HG03025 (cell line): ENCODE measurements around the gene TLE1.
"Not testable (repeated sequence)": the region's sequence is repeated elsewhere in the genome, so short reads cannot be mapped to it uniquely, and the experiment has no call there.

Experiments used
- ATAC-seq: cut with Tn5 transposase; IDR thresholded peaks from one replicate; pipeline ENCODE4 v1.9.1; 2021; ENCODE audit warnings: mild to moderate bottlenecking, moderate library complexity; ENCODE audit not compliant: unreplicated experiment, low FRiP score

Gene TLE1

GRCh38 chr9:81626511-81626910 is 62.8 kb downstream of the TLE1 start:
- no peak for ATAC-seq

- ATAC-seq = no peak
Measured at GRCh38 chr9:81625969-81626368, 63.4 kb downstream of the TLE1 start.

- no peak for ATAC-seq
Measured at GRCh38 chr9:81623778-81624177, 65.6 kb downstream of the TLE1 start.

DNA sequence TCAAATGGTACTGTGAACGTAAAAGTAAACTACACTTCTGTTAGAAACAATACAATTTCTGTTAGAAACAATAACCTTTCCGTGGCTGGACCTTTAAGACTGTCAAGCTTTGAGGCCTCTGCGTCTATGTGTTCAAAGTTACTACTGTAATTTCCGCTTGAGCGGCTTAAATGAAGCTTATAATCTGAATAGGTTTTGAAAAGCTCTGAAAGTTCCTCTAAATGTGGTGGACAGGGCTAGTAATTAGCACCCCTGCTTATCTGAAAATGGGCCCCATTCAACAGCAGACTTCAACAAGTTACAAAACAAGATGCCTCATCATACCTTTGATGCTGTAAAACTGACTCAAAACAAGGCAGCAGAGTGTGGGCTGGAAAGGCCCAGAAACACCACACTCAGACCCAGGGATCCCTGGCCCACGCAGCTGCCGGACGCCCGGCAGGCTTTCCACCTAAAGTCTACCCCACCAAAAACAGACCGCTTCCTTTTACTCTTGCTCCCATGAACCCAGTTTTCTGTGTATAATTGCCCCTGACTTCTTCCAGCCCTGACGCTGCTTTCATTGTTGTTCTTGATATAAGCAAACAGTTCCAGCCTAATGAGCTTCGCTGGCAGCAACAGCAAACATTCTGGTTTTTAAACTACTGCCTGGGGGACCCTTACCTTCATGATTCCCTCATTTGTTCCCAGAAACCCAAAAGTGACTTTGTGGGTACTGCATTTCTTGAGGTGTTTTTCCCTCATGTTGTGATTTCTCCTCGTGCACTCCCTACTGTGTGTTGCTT is 66.7 kb downstream of the TLE1 start:
- no peak for ATAC-seq

GRCh38 chr9:81621785-81622259 is 67.5 kb downstream of the TLE1 start:
- no peak for ATAC-seq

- no peak for ATAC-seq
Measured at GRCh38 chr9:81621118-81621517, 68.2 kb downstream of the TLE1 start.

GRCh38 chr9:81620002-81620390 is 69.4 kb downstream of the TLE1 start:
- ATAC-seq = no peak

DNA sequence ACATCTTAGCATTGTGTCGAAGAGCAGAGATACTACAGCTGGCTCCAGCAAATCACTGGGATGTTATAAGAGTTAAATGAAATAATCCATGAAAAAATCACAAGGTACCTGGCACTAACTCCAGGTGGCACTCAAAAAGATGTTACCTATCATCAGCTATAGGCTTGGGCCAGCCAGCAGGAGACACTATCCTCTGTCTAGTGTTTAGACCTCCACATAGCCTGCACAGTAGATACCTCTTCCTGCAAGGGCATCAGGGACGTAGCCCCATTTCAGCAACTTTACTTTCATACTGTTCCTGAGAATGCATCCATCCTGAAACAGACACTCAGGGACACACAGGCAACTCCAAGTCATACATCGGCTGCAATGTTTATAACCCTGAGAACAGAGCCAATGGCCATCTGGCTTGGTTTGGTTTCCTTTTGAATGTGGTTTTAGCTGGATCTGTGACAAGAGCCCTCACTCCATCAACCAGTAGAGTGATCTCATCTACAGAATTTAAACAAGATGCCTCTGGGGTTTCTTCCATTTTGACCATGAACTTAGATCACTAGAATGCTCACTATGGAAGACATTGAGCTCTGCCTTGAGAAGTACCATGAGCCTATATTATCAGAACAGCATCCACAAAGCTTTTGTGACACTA is 69.9 kb downstream of the TLE1 start:
- no peak for ATAC-seq

DNA sequence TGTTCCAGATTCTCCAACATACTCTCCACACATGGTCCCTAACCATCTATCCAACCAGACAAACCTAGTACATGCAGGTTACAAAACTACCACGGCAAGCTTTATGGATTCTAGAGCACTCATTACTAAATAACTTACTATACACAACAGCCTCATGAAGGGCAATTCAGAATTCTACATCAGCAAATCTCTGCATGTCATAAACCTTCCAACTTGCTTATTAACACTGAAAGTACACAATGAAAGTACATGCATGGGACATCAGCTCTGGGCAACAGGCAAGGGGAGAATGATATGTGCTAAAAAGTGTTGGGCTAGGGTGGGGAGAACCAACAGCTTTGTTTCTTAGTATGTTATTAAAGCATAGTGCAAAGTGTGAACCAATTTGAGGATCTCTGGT is 70.4 kb downstream of the TLE1 start:
- no peak for ATAC-seq

GRCh38 chr9:81616141-81616540 is 73.2 kb downstream of the TLE1 start:
- ATAC-seq = no peak

- no peak for ATAC-seq
Measured at GRCh38 chr9:81614335-81614734, 75.0 kb downstream of the TLE1 start.

GRCh38 chr9:81613002-81613812 is 76.1 kb downstream of the TLE1 start:
- no peak for ATAC-seq

GRCh38 chr9:81611664-81612063 is 77.7 kb downstream of the TLE1 start:
- ATAC-seq = no peak

GRCh38 chr9:81610740-81611107 is 78.6 kb downstream of the TLE1 start:
- ATAC-seq = no peak

DNA sequence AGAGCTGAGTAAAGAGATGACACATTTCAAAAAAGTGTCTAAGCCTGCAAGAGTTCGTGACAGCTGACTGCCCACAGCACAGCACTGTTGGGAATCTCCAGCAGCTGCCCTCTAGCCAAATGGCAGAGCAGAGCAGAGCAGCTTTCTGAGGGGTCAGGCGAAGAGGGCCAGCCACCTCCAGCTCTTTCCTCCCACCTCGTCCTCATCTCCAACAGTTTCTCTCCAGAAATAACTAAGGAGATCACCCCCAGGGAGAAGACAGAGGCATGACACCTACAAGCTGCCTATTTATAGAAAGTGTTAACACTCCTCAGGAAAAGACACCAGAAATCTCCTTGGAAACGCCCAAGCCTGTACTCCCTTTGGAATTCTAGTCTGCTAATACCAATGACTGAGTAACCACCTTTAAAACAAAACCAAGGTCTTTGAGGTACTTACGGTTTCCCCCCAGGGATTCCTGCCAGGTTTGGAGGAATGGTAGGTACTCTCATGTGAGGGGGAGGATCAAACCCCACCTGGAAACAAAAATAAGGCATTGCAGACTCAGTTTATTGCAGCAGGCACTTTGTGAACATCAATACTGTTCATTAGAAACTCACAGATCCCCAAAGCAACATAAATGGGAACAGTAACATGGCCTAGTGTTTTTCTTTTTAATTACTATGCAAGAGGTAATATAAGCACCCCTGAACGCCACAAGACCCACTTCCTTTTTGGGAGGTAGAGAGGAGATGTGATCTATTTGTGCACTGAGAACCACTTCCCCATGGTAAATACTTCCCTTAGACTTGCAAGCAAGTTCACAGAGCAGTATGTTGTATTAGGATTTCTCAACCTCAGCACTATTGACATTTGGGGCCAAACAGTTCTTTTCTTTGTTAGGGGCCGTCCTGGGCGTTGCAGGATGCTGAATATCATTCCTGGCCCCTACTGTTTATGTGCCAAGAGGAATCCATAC is 79.3 kb downstream of the TLE1 start:
- ATAC-seq = no peak

DNA sequence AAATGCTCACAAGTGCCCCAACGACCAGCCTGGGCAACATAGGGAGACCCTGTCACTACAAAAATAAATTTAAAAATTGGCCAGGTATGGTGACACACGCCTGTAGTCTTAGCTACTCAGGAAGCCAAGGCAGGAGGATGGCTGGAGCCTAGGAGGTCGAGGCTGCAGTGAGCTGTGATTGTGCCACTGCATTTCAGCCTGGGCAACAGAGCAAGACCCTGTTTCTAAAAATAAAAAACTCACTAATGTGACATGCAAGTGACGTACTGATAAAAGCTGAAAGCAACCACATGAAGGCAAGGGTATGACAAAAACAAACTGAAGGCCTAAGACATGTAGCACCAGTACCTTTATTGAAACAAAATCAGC is 81.1 kb downstream of the TLE1 start:
- no peak for ATAC-seq

- ATAC-seq = no peak
Measured at GRCh38 chr9:81607593-81608288, 81.6 kb downstream of the TLE1 start.

DNA sequence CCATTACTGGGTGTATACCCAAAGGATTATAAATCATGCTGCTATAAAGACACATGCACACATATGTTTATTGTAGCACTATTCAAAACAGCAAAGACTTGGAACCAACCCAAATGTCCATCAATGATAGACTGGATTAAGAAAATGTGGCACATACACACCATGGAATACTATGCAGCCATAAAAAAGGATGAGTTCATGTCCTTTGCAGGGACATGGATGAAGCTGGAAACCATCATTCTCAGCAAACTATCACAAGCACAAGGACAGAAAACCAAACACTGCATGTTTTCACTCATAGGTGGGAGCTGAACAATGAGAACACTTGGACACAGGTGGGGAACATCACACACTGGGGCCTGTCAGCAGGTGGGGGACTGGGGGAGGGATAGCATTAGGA is 83.1 kb downstream of the TLE1 start:
- not testable (repeated sequence) for ATAC-seq

DNA sequence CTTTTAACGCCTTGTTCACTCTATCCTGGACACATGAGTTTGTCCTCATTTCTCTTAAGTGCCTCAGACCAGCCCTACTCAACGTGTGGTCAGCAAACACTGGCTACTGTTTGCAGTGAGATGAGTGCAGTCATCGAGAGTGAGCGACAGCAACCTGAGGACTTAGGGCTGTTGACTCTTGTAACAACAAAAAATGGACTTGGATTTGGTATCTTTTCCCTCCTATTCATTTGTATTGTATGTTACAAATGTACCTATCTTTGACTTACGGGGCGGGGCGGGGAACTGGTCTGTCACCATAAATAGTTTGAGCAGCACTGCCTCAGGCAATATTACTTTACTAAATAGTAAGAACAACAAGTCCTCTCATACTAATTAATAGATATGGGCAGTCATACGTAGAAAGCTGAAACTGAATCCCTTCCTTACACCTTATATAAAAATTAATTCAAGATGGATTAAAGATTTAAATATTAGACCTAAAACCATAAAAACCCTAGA is 84.1 kb downstream of the TLE1 start:
- no peak for ATAC-seq
